GM21447 (cell line): ENCODE data around the gene GLIS2.

Experiments
- ATAC-seq: cut with Tn5 transposase; IDR thresholded peaks from one replicate; pipeline ENCODE4 v1.9.1; 2021; ENCODE audit not compliant: unreplicated experiment

Gene GLIS2

GRCh38 chr16:4319454-4320421 is 3.9 kb downstream of the GLIS2 start:
- ATAC-seq = no peak

GRCh38 chr16:4320571-4321137 is 4.8 kb downstream of the GLIS2 start:
- no peak for ATAC-seq

- no peak for ATAC-seq
These were observed 5.6 kb downstream of the GLIS2 start for GRCh38 chr16:4321286-4322120.

GRCh38 chr16:4322121-4323052 is 6.5 kb downstream of the GLIS2 start:
- ATAC-seq = no peak

- no peak for ATAC-seq
These were observed 7.4 kb downstream of the GLIS2 start for GRCh38 chr16:4323071-4323844.

- ATAC-seq = no peak
These were observed 8.1 kb downstream of the GLIS2 start for GRCh38 chr16:4323845-4324488.

- no peak for ATAC-seq
These were observed 8.8 kb downstream of the GLIS2 start for GRCh38 chr16:4324492-4325252.

- no peak for ATAC-seq
These were observed 9.4 kb downstream of the GLIS2 start for GRCh38 chr16:4325253-4325758.

- no peak for ATAC-seq
These were observed 11.6 kb downstream of the GLIS2 start for GRCh38 chr16:4327386-4328045.

GRCh38 chr16:4328046-4328781 is 12.3 kb downstream of the GLIS2 start:
- no peak for ATAC-seq

GRCh38 chr16:4328782-4329775 is 13.2 kb downstream of the GLIS2 start:
- ATAC-seq = no peak

GRCh38 chr16:4330277-4330874 is 14.5 kb downstream of the GLIS2 start:
- ATAC-seq = no peak

GRCh38 chr16:4332083-4332482 is 16.2 kb downstream of the GLIS2 start:
- no peak for ATAC-seq

- ATAC-seq = no peak
These were observed 16.9 kb downstream of the GLIS2 start for GRCh38 chr16:4332623-4333307.

- no peak for ATAC-seq
These were observed 17.4 kb downstream of the GLIS2 start for GRCh38 chr16:4333308-4333638.
